Thyroid gland (tissue), 4 donors: ENCODE results near the gene LRP1.

Experiments
- POLR2A ChIP-seq, 2 donors: fragments of 450-650 bp; IDR thresholded peaks; one replicate each; pipeline ENCODE4 v1.6.1; 2017; ENCODE audit warnings: antibody characterized with exemption in 2 of 2, mild to moderate bottlenecking in 2 of 2, moderate library complexity in 1 of 2
- TF ChIP-seq, protein P1 (sequence below), 6 experiments: fragments of 200-600 bp in 3 of 6; fragments of 450-650 bp in 3 of 6; sonication (generic) in 3 of 6; IDR thresholded peaks; one replicate each; pipeline ENCODE4 v1.5.1; 2016 to 2019; ENCODE audit warnings: antibody characterized with exemption in 6 of 6, mild to moderate bottlenecking in 2 of 6, inconsistent platforms in 1 of 6, moderate library complexity in 1 of 6

DNA sequence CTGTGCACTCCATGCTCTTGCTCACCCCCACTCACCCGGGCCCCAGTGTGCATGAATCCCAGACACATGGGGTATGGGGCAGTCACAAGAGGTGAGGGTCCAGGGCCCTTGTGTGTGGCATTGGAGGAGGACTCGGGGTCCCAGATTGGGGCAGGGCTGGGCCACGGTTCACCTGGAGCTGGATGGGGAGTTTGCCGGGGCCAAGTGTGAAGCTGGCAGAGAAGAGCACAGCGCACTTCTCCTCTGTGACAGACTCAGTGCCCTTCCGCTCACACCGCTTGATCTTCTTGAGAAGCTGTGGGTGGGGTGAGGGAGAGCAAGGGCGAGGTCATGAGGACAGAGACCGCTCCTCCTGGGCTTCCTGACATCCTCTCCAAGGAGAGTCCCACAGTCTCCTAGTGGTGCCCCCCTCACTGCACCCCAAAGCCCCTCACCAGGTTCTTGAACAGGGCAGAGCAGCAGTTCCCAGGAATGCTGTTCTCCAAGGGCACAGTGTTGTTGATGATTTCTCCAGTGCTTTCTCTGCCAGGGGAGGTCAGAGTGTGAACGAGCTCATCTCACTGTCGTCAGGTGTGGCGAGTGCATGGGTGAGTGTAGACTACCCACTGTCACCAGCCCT lies 23.9 kb upstream of the LRP1 start:
- TF ChIP-seq POLR2A (IDR thresholded peaks at IDR 0.05), result no peak
- TF ChIP-seq, protein P1, sequence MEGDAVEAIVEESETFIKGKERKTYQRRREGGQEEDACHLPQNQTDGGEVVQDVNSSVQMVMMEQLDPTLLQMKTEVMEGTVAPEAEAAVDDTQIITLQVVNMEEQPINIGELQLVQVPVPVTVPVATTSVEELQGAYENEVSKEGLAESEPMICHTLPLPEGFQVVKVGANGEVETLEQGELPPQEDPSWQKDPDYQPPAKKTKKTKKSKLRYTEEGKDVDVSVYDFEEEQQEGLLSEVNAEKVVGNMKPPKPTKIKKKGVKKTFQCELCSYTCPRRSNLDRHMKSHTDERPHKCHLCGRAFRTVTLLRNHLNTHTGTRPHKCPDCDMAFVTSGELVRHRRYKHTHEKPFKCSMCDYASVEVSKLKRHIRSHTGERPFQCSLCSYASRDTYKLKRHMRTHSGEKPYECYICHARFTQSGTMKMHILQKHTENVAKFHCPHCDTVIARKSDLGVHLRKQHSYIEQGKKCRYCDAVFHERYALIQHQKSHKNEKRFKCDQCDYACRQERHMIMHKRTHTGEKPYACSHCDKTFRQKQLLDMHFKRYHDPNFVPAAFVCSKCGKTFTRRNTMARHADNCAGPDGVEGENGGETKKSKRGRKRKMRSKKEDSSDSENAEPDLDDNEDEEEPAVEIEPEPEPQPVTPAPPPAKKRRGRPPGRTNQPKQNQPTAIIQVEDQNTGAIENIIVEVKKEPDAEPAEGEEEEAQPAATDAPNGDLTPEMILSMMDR (IDR thresholded peaks at IDR 0.05), result no peak
